ENCODE data around the gene IL36B.

IL36B gene

GRCh38 chr2:113050921-113051895 is 1.5 kb downstream of the IL36B start:
- no peak for DNase-seq

GRCh38 chr2:113046465-113046864 is 6.2 kb downstream of the IL36B start:
- DNase-seq, result no peak

- DNase-seq, result no peak
Observed at GRCh38 chr2:113041871-113042270, 10.8 kb downstream of the IL36B start.

GRCh38 chr2:113039719-113040118 is 12.9 kb downstream of the IL36B start:
- no peak for DNase-seq

- DNase-seq, result no peak
Observed at GRCh38 chr2:113039158-113039557, 13.5 kb downstream of the IL36B start.

GRCh38 chr2:113038291-113038690 is 14.4 kb downstream of the IL36B start:
- no peak for DNase-seq

GRCh38 chr2:113036763-113037162 is 15.9 kb downstream of the IL36B start:
- DNase-seq, result no peak

GRCh38 chr2:113034016-113034415 is 18.7 kb downstream of the IL36B start:
- no peak for DNase-seq

- no peak for DNase-seq
Observed at GRCh38 chr2:113032737-113033136, 19.9 kb downstream of the IL36B start.

GRCh38 chr2:113028112-113028511 is 24.6 kb downstream of the IL36B start:
- DNase-seq, result no peak

GRCh38 chr2:113027691-113028090 is 25.0 kb downstream of the IL36B start:
- no peak for DNase-seq

GRCh38 chr2:113025737-113026136 is 26.9 kb downstream of the IL36B start:
- DNase-seq, result no peak

GRCh38 chr2:113024764-113025163 is 27.9 kb downstream of the IL36B start:
- DNase-seq, result no peak

GRCh38 chr2:113021312-113021711 is 31.4 kb downstream of the IL36B start:
- no peak for DNase-seq

- no peak for DNase-seq
Observed at GRCh38 chr2:113018509-113018908, 34.2 kb downstream of the IL36B start.

- no peak for DNase-seq
Observed at GRCh38 chr2:113015655-113016054, 37.0 kb downstream of the IL36B start.

- no peak for DNase-seq
Observed at GRCh38 chr2:113015042-113015441, 37.6 kb downstream of the IL36B start.

GRCh38 chr2:113014067-113014466 is 38.6 kb downstream of the IL36B start:
- no peak for DNase-seq

- DNase-seq, result no peak
Observed at GRCh38 chr2:113013336-113013661, 39.4 kb downstream of the IL36B start.

- no peak for DNase-seq
Observed at GRCh38 chr2:113012436-113013335, 40.0 kb downstream of the IL36B start.

- no peak for DNase-seq
Observed at GRCh38 chr2:113011108-113011507, 41.6 kb downstream of the IL36B start.

GRCh38 chr2:113010088-113010487 is 42.6 kb downstream of the IL36B start:
- DNase-seq, result no peak

- no peak for DNase-seq
Observed at GRCh38 chr2:113009622-113010021, 43.0 kb downstream of the IL36B start.

- DNase-seq, result no peak
Observed at GRCh38 chr2:113007250-113007649, 45.4 kb downstream of the IL36B start.

Data from T1000 (cell line).